Cerebellar cortex (tissue), 1 donor: ENCODE results near the gene RABL2B.
A peak's percentile ranks its signal among the peaks of the same experiment; 100 is the strongest.

ENCODE experiments used
- DNase-seq: peaks from one replicate; pipeline ENCODE4 v3.0.0-alpha.2; 2015; ENCODE audit warnings: low spot score

The RABL2B gene

DNA sequence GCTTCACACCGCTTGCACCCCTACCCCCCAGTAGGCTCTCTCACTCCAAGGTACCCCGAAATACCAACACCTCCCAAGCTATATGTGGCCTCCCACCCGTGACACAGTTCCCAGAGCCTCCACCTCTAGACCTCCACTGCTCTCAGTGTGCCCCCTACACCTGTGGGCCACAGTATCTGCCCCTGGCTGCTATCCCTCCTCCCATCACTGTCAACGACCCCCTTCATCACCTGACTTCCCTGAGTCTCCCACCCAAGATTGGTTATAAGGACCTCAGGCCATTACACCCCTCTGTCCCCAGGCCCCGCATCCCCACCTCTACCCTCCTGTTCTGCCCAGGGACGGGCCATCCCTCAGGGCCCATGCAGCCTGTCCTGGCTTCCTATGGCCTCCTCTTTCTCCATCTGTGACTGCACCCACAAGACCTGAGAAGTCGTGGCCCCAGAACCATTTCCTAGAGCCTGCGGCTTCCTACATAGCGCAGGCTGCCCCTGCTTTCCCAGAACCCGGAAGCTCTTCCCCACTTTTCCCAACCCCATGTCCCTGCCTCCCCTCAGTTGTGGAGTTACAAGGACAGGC lies 44.7 kb downstream of the RABL2B start:
- DNase-seq: no peak

DNA sequence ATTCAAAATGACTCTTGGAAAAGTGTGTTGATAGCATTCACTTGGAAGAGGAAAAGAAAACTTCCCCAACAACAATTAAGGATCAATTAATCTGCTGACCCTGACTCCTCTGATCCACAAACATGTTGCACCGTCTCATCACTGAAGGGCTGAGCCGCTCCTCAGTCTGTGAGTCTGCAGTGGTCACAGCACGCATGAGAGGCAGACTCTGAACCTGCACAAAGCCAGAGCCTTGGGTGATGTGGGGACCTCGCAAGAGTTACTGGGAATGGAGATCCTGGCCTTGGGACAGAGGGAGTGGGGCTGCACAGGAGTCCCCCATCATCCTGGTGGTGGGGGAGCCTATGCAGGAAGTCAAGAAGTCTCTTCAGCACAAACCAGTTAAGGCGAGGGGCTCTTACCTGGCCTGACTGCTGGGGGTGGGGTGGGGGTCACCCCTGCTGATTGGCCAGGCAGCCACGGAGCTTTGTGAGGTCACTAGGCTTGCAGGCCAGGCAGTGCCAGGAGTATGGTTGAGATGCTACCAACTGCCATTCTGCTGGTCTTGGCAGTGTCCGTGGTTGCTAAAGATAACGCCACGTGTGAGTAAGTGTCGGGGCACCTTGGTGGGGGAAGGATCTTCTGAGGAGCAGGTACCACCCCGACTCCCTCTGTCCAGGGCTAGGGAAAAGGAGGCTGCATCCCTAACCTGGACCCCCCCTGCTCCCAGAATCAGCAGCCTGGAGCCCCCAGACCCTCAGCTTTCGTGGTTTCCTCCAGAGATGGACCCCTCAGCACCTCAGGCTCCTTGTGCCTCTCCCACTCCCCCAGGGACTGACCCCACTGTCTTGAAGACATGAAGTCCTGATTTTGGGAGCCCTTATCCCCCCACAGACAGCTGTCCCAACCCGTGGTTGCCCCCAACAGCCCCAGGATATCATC lies 45.4 kb downstream of the RABL2B start, which contains the start of gene ACR:
Gene ACR (plus strand): TSS at position 477 of the 921 bp plus-strand sequence. CDS start 32 bp downstream, at position 509.
- peak; percentile 46 for DNase-seq

DNA sequence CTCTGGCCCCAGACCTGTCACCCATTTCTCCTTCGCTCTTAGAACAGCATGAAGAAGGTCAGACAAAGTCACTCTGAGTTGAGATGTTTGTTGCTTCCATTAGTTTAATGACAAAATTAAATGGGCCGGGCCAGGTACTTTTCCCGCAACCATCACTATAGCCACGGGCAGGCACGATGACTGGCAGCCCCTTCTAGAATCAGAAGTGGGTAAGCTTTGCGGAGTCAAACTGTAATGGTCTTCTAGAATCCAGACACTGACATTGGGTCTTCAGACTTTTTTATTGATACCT lies 47.8 kb downstream of the RABL2B start:
- DNase-seq: no peak

DNA sequence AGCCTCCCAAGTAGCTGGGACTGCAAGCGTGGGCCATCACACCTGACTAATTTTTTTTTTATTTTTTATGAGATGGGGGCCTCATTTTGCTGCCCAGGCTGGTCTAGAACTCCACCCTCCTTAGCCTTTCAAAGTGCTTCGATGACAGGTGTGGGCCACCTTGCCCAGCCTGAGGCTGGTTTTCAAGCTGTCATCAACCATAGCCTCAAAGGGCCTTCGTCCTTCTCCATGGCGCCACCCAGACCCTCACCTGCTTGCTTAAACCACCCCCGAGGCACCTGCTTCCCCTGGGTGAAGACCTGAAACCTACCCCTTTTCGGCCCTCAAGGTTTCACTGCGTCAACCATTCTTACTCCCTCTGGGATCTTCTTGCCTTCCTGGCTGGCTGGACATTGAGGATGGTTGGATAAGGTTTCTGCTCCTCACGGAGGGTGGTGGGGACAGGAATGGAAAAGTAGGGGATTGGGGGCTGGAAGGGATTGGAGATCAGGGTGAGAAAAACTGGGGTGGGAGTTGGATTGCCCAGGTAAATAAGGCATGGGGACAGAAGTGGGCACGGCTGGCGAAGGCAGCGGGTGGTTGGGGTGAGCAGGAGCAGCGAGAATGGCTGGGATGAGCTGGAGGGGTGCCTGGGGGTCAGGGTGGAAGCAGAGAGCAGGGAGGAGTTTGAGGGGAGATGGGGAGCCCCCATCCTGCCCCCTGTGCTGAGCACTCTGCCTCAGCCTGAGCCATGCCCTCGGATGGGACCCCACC lies 48.3 kb downstream of the RABL2B start:
- no peak for DNase-seq

DNA sequence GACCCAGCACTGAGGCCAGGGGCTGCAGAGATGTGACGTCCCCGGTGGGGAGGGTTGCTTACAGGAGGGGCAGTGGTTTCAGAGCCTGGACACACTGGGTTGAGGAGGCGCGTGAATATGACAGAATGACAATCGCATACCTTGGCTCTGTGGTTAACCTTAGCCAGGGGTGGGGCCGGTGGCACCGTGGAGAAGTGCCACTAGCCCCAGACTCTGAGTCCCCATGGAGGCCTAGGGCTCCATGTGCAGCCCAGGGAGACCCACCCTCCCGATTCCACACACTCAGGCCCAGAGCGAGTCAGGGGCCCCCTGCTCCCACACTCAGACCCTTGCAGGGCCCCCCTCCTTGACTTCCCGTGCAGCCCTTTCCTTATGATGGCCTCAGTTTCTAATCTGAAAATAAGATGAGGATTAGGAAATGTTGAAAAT lies 49.1 kb downstream of the RABL2B start:
- no peak for DNase-seq

DNA sequence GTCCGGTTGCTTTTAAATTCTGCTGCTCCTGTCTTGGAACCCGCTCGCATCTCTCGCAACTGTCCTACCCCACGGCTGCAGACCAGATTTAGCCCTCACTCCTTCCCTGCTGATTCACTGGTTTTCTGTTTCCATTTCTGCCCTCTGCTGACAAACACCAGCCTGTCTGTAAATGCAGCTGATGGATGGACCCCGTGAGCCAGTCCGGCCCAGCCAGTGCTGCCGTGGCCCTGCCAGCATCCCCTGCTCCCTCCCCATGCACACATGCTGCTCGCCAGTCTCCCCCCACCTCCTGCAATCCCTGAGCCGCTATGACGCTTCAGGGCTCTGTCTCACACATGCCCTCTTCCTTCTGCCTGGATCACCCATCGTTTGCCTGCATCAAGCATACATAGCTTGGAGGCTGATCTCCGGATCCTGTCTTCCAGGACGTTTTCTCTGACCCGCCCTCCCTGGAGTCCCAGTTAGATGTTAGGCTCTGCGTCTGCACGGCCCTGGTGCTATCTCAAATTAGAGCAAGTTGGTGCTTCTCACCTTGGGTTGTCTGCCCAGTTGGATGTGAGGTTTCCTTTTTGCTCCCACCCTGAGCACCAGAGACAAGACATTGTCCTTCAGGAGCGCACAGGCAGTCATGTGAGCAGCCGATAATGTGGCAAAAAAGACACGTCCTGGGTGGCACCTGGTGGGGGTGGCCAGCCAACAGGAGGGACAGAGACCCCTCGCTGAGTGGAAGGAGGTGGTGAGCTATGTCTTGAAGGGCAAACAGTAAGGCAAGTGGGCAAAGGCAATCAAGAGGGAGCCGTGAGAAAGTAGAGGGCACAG lies 49.7 kb downstream of the RABL2B start:
- peak; percentile 80 for DNase-seq

DNA sequence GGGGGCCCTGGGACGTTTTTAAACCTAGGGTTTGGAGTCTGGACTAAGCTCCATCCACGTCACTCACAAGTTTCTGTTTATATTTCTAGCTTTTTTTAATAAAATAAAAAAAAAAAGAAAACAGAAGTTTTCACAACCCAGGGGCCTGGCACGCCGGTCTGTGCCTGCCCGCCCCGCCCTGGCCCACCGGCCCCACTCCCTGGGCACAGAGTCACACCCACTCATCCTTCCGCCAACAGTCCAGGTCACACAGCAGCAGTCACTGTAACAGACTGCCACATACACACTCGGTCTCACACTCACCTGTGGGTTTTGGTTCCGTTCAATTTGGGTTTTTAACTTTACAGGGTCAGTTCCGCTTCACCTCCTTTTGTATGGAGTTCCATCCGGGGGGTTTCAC lies 50.8 kb downstream of the RABL2B start:
- no peak for DNase-seq

DNA sequence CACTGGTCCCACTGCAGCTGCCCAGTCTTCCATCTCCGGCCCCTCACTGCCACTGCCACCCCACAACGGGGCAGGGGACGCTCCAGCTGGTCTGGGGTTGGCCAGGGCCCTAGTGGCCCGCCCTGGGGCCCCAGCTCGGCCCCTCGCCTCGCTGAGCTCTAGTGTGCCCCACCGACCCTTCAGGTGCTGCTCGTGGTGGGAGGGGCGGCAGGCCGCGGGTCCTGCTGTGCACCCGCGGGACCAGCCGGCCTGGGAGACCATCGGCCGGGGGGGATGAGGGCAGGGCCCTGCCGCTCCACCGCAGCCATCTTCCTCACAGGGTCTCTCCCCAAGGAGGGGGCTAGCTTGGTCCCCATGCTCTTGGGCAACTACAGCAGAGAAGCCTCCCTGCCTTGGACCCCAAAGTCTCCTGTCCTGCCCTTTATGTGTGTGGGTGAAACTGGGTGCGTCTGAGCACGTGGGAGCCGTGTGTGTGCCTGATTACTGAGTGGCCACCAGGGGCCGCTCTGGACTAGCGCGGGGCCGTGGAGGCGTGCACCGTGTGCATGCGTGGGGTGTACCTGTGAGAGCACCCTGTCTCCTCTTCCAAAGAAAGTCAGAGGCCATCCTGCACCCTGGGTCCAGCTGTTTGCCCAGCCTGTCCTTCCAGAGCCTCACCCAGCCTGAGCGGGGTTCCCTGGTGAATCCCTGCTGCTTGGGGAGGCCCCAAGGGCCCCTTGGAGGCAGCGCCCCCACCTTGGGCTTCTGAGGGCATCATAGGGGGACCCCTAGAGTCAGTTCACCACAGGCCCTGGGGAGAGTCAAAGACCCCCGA lies 51.4 kb downstream of the RABL2B start:
- DNase-seq: peak; percentile 67

DNA sequence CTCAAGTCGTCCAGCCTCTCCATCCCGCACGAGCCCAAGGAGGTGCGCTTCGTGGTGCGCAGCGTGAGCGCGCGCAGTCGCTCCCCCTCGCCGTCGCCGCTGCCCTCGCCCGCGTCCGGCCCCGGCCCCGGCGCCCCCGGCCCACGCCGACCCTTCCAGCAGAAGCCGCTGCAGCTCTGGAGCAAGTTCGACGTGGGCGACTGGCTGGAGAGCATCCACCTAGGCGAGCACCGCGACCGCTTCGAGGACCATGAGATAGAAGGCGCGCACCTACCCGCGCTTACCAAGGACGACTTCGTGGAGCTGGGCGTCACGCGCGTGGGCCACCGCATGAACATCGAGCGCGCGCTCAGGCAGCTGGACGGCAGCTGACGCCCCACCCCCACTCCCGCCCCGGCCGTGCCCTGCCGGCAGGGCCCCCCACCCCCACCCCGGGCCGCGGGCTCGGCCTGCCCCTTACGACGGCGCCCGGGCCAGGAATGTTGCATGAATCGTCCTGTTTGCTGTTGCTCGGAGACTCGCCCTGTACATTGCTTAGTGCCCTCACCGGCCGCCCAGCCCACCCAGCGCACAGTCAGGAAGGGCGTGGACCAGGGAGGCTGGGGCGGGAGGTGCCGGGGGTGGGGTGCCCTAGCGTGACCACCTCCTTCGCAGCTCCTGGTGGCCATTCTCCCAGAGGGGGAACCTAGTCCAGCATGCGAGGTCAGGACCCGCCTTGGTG lies 52.3 kb downstream of the RABL2B start:
- no peak for DNase-seq

DNA sequence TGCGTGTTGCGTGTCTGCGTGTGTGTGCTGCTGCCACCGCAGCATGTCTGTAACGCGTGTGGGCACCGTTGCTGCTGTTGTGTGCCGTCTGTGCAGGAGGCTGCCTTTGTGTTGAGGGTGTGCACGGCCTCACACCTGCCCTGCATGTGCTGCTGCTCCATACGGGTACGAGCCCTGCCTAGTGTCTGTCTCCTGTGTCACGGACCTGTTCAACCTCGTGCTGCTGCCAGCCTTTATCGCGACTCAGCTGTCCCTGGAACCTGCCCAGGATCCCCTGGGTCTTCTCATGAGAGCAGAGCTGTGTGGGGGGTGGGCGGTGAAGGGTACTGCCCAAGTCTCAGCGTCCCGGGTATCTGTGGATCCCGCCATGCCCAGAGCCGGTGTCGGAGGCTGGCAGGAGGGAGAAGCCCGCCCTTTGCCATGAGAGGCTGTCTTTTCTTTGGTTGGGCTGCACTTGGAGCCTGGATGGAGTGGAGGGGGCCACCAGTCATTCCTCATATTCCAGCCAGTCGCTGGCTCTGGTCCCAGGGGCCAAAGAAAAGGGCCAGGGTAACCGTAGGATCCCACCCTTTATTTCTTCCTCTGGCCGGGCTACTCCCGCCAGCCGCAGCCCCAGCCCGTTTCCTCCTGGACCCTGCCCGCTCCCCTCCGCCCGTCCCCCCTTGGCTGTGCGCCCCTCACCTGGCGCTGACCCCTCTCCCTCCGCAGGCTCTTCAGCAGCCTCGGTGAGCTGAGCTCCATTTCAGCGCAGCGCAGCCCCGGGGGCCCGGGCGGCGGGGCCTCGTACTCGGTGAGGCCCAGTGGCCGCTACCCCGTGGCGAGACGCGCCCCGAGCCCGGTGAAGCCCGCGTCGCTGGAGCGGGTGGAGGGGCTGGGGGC lies 53.2 kb downstream of the RABL2B start:
- no peak for DNase-seq

DNA sequence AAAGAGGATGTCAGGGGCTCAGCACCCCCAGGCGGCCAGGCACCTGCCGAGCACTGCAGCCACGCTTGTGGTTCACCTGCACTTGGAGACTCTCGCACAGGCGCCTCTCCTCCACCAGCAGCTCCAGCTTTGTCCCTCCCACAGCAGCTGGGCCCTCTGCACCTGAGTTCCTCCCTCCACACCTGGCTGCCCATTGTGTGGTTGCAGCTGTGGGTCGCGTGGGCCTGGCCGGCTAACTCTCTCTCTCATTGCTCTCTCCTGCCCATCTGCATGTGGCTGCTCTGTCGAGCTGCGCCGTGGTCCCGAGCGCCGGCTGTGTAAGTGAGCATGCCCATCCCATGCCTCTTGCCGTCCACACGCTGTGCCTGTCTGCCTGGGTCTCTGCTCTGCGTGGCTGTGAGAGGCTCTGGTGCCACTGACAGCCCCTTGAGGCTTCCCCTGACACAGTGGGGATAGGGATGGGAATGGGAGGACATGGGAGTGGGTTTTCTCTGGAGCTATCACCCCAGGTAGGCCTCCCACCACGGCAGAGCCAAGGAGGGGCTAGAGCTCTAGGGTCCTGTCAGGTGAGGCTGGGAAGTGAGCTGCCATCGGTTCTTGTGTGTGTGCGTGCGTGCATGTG lies 53.9 kb downstream of the RABL2B start:
- peak; percentile 39 for DNase-seq

DNA sequence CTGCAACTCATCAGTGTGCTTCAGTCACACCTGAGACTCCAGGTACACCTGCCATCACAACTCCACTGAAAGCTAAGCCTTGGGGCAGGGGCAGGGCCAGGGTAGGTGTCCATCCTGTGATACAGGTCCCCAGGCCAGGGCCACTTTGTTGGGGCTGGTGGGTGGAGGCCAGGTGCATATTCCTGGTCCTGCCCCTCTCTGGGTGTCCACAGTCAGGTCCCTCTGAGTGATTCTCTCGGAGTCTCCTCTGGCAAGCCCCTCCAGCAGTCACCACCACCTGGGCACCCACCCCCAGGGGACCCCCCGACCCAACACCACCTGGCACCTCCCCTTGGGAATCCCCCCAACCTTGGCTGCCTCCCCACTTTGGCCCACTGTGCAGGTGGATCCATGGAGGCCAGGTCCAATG lies 54.9 kb downstream of the RABL2B start:
- DNase-seq: peak; percentile 3

DNA sequence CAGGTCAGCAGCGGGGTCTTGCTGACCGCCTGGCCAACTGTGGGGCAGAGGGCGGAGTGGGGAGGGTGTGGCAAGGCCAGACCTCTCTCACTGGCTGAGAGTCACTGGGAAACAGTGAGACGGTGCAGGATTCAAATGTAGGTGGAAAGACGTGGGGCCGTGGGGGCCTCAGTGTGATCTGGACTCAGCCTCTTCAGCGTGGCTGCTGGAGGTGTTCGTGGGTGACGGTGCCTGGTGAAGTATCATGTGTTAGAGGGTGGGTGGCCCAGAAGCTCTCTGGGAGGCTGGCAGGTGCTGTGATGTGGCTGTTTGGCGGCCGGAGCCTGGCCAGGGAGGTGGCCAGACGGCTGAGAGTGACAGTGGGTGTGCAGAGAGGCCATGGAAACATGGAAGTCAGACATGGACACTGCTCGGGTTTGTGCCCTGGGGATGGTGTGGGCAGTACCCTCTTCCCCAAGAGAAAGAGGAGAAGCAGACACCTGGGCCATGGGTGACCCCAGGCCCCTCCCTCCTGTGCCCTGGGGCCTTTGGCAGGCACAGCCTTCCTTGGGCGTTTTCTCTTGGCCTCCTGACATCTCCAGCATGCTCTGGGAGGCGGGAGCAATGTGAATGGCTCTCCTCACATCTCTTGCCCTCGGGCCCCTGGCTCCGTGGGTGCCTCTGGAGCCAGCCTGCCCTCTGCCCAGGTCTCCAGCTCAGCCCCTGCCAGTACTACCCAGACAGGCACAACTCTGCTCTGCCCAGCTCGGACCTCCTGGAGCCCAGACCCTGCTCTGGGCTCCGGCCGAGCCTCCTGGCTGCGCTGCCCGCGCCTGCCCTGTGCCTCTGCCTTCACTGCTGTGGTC lies 55.5 kb downstream of the RABL2B start:
- peak; percentile 31 for DNase-seq

DNA sequence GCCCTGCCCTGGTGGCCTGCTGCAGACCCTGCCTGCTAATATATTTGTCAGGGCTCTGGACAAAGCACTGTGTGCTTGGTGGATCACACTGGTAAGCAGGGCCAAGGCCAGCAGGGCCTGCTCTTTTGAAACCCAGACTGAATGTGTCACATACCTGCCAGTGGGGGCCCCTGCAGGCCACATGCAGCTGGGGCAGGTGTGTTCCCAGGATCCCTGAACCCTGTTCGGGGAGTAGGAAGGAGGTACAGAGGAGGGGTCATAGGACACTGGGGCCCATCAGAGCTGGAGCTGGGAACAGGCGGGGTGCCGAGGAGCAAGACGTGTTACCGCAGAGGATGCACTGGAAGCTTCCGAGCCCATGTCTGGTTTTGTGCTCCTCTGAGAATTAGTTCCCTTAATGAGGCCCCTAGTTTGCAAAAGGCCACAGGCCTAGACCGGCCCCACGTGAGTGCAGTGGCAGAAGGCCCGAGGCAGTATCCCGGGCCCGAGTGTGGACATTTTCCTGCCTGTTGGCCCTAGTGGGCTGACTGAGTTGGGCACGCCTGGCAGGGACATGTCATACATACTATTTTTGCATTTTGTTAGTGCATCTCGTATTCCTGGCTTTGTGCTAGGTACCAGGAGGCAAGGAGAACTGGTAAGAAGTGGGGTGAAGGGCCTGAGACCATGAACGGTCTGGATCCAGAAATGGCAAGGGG lies 56.6 kb downstream of the RABL2B start:
- DNase-seq: peak; percentile 20

DNA sequence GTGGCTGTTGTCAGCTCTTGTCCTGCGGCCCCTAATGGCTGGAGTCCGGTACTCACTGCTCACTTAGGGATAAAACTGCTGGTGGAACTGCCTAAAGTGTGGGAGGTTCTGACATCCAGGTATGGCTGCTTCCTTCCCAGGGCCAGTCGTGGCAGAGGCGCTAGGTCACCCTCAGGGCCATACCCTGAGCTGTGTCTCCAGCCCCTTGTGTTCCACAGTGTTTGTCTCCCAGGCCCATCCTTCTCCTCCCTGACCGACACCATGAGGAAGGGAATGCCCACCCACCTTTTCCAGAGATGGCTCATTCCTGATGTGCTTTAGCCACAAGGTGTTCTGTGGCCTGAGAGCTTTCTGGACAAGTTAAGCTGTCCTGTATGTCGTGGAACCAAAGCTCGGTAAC lies 57.8 kb downstream of the RABL2B start:
- no peak for DNase-seq

DNA sequence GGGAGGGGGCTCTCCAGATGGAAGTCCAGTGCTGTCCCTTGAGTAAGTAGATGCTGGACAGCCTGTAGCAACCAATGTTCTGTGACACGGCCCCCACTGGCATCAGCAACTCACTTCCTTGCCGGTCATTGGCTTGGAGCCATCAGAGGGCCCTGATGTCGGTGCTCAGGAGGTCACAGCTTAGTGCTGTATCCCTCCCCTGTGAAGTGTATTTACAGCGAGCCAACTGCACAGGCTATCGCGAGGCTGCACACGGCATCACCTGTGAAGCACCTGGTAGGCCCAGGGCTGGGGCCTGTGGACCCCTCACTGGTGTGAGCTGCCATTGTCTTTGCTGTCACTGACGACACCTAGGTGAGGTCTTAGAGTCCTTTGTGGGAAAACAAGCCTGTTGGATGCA lies 58.8 kb downstream of the RABL2B start:
- peak; percentile 29 for DNase-seq

DNA sequence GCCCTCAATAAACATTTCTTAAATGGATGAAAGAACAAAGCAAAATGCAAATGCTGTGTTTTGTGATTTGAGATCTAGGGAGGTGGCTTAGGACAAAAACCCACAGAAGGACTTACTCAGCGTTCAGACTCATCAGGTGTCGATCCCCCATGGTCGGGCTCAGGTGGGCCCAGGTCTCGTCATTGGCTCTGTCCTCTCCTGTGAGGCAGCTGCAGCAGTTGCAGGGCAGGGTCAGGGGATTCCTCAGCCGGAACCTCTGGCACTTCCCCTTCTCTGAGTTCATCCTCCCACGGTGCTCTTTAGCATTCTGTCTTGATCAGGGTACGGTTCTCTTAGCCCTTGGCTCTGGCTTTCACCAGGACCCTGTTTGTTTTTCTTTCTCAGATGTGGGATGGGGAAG lies 59.4 kb downstream of the RABL2B start:
- DNase-seq: peak; percentile 5
